ENCODE measurements around the gene IRGQ.

IRGQ gene

DNA sequence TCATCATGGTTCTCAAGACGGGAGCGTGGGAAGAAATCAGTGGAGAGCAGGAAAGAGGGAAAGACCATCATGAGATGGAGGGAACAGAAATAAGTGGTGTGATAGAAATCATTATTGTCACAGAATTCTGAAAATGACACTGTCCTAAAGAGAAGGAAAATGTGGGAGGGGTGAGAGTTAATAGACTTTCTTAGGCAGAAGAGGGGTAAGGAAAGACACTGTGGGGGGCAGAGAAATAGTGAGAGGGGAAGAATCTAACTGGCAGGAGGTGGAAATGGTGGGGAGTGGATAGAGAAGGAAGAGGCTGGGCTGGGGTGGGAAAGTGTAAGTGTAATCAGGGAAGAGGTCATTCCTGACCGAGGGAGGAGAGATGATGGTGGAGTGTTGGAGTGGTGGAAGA lies 17.1 kb downstream of the IRGQ start:
- Histone ChIP-seq H3K36me3 (ENCODE audit: insufficient read depth, low read length) (no peaks in the 10 kb centered on the region), H3K9me3 (ENCODE audit: low read length) (no peaks in the 10 kb centered on the region), H3K27me3 (ENCODE audit: control insufficient read depth in 1 of 2, insufficient read depth in 2 of 2, low read length in 2 of 2) (no peaks in the 10 kb centered on the region), H3K27ac (ENCODE audit: low read depth, low read length) (no peak overlapping the region), H3K4me3 (ENCODE audit: low read depth in 1 of 2, low read length in 2 of 2) (no peak overlapping the region), H3K9ac (ENCODE audit: low read length) (no peak overlapping the region), H3K4me1 (ENCODE audit: insufficient read depth, low read length) (peaks cover 29% of the 10 kb centered on the region)

DNA sequence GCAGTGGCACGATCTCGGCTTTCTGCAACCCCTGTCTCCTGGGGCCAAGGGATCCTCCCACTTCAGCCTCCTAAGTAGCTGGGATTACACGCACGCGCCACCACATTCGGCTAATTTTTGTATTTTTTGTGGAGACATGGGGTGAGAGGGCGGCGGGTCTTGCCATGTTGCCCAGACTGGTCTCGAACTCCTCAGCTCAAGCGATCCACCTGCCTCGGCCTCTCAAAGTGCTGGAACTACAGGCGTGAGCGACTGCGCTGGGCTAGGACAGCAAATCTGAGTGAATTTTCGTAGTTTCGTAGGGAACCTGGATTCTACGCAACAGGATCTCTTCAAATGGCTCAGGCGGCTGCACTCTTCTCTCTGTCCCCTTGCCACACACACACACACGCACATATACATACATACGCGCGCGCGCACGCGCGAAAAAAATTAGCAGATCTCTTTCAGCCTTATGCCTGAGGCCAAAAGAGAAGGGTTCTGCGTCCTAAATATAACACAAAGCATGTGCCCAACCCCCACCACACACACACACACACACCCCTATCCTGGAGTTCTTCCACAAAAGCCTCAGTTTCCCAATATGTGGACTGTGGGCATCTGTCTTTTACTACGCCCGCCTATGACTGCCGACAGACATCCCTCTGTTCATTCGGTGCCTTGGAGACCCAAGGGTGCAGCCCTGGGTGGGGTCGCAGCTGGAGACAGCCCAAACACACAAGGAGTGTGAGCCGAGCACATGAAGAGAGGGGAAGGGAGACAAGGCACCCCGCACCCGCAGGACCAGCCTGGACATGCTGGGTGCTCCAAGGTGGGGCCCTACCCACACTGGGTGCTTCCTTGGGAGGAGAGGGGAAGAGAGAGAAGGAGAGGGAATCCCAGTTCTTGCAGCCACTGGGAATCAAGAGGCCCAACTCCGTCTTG lies 19.7 kb downstream of the IRGQ start:
- Histone ChIP-seq H3K4me3 (ENCODE audit: low read depth in 1 of 2, low read length in 2 of 2) (peak overlapping the region in 1 of 2 donors; percentile 53), H3K9me3 (ENCODE audit: low read length) (no peaks in the 10 kb centered on the region), H3K9ac (ENCODE audit: low read length) (no peak overlapping the region), H3K36me3 (ENCODE audit: insufficient read depth, low read length) (peaks cover 8% of the 10 kb centered on the region), H3K4me1 (ENCODE audit: insufficient read depth, low read length) (peaks cover 22% of the 10 kb centered on the region), H3K27me3 (ENCODE audit: control insufficient read depth in 1 of 2, insufficient read depth in 2 of 2, low read length in 2 of 2) (no peaks in the 10 kb centered on the region), H3K27ac (ENCODE audit: low read depth, low read length) (no peak overlapping the region)

DNA sequence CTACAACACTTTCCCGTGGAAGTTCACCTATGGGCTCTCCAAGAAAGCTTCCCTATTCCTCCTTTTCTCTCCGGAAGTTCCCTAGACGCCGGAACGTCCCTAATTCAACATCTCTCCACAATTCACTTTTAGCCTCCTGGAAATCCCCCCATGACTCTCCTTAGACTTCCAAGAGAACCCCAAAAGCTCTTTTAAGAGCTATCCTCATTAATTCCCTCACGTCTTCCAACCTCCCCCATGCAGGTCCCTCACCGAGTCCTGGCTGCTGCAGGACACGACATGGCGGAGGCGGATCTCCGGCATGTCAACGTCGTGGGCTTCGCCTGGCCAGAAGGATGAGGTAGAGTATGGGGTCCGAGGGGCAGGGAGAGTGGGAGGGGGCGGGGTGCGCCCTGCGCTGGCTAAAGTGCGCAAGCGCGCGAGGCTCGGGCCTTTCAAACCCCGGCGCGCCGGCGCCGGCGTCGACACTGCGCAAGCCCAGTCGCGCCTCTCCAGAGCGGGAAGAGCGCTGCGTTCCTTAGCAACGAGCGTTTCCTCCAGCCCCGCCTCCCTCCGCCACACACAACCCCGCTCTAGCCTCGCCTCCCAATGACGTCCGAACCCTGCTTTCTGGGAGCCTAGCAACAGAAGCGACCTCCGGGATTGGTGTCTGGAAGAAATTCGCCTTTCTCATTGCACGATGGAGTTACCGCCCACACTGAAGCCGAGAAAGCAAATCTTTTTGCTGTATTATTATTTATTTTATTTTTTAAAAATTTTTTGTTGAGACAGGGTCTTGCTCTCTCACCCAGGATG lies 20.6 kb downstream of the IRGQ start, which contains the start of the genes PINLYP and XRCC1:
Gene PINLYP (plus strand): TSS at position 646 of the 795 bp plus-strand sequence. CDS start 1,391 bp downstream, outside the sequence.
Gene XRCC1 (minus strand): TSS at position 372 of the 795 bp plus-strand sequence. CDS start 69 bp downstream, at position 303.
- no peaks in the 10 kb centered on the region for H3K27me3 ChIP-seq (ENCODE audit: control insufficient read depth in 1 of 2, insufficient read depth in 2 of 2, low read length in 2 of 2)
- peaks cover 8% of the 10 kb centered on the region for H3K36me3 ChIP-seq (ENCODE audit: insufficient read depth, low read length)
- peak within 1 kb of the TSS; percentile 92 for H3K9ac ChIP-seq (ENCODE audit: low read length)
- H3K27ac ChIP-seq (ENCODE audit: low read depth, low read length), result peak within 1 kb of the TSS; percentile 62
- H3K4me1 ChIP-seq (ENCODE audit: insufficient read depth, low read length), result peaks cover 18% of the 10 kb centered on the region
- H3K9me3 ChIP-seq (ENCODE audit: low read length), result no peaks in the 10 kb centered on the region
- peak within 1 kb of the TSS; percentile 47 to 95 for H3K4me3 ChIP-seq (ENCODE audit: low read depth in 1 of 2, low read length in 2 of 2)

DNA sequence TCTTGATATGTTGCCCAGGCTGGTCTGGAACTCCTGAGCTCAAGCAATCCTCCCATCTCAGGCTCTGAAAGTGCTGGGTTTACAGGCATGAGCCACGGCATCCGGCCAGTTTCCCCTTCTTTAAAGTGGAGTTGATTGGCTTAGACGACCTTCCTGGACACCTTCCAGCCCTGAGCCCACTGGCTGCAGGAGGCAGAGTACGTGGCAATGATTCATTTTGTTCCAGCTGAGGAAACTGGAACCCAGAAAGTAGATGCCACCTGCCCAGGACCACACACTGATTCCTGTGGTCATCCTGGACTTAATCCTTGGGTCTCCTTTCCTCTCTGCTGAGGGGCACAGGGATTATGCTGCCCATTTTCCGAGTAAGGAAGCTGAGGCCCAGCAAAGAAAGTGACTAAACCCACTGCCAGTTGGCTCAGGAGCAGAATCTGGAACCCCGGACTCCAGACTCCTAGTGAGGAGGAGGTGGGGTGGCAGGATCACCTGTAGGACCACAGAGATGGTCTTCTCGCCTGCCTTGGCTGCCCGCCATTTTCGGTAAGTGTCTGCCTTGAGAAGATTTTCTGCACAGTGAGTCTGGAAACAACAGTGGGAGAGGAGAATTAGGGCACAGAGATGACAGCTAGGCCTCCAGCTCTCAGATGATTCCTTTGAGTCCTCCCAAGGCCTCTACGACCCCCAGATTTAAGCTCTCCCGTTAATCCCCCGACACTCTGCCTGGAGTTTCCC lies 21.3 kb downstream of the IRGQ start:
- Histone ChIP-seq H3K27me3 (ENCODE audit: control insufficient read depth in 1 of 2, insufficient read depth in 2 of 2, low read length in 2 of 2) (no peaks in the 10 kb centered on the region), H3K4me1 (ENCODE audit: insufficient read depth, low read length) (peaks cover 14% of the 10 kb centered on the region), H3K4me3 (ENCODE audit: low read depth in 1 of 2, low read length in 2 of 2) (peak overlapping the region; percentile 47 to 95), H3K36me3 (ENCODE audit: insufficient read depth, low read length) (peaks cover 8% of the 10 kb centered on the region), H3K27ac (ENCODE audit: low read depth, low read length) (peak overlapping the region; percentile 62), H3K9ac (ENCODE audit: low read length) (peak overlapping the region; percentile 92), H3K9me3 (ENCODE audit: low read length) (no peaks in the 10 kb centered on the region)

DNA sequence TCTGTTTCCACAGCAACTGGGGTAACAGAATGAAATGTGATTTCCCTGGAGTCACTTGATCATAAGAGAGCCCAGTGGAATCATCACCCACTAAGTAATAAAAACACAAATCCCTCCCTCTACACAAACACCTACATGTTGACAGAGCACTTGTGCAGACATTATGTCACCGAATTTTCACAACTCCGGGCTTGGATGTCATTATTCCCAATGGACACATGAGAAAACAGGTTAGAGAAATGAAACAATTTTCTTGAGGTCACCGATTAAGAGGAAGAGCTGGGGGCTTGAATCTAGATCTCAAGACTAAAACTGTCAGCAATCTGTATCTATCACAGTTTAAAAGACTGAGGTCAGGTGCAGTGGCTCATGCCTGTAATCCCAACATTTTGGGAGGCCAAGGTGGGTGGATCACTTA lies 23.8 kb downstream of the IRGQ start:
- Histone ChIP-seq H3K4me3 (ENCODE audit: low read depth in 1 of 2, low read length in 2 of 2) (no peak overlapping the region), H3K9me3 (ENCODE audit: low read length) (no peaks in the 10 kb centered on the region), H3K9ac (ENCODE audit: low read length) (no peak overlapping the region), H3K4me1 (ENCODE audit: insufficient read depth, low read length) (peaks cover 14% of the 10 kb centered on the region), H3K27ac (ENCODE audit: low read depth, low read length) (no peak overlapping the region), H3K27me3 (ENCODE audit: control insufficient read depth in 1 of 2, insufficient read depth in 2 of 2, low read length in 2 of 2) (no peaks in the 10 kb centered on the region), H3K36me3 (ENCODE audit: insufficient read depth, low read length) (peaks cover 8% of the 10 kb centered on the region)

DNA sequence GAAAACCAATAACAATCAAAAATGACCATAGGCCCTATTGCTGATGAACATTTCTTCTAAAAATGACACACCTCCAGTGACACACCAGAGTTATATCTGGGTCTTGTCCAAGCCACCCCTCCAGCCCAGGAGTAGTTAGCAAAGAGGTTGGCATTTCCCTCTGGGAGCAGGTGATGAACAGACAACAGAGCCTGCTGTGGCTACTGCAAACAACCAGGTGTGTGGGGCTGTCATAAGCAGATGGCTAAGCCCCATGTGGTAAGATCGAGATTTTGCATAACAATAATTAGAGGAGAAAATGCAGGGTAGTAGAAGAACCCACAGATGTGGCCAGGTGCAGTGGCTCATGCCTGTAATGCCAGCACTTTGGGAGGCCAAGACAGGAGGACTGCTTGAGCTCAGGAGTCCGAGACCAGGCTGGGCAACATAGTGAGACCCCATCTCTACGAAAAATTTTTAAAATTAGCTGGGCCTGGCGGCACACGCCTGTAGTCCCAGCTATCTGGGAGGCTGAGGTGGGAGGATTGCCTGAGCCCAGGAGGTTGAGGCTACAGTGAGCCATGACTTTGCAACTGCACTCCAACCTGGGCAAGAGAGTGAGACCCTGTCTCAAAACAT lies 25.7 kb downstream of the IRGQ start:
- H3K4me1 ChIP-seq (ENCODE audit: insufficient read depth, low read length), result peaks cover 8% of the 10 kb centered on the region
- H3K27me3 ChIP-seq (ENCODE audit: control insufficient read depth in 1 of 2, insufficient read depth in 2 of 2, low read length in 2 of 2), result no peaks in the 10 kb centered on the region
- H3K4me3 ChIP-seq (ENCODE audit: low read depth in 1 of 2, low read length in 2 of 2), result no peak overlapping the region
- H3K9ac ChIP-seq (ENCODE audit: low read length), result no peak overlapping the region
- H3K27ac ChIP-seq (ENCODE audit: low read depth, low read length), result no peak overlapping the region
- H3K36me3 ChIP-seq (ENCODE audit: insufficient read depth, low read length), result peaks cover 8% of the 10 kb centered on the region
- H3K9me3 ChIP-seq (ENCODE audit: low read length), result no peaks in the 10 kb centered on the region

DNA sequence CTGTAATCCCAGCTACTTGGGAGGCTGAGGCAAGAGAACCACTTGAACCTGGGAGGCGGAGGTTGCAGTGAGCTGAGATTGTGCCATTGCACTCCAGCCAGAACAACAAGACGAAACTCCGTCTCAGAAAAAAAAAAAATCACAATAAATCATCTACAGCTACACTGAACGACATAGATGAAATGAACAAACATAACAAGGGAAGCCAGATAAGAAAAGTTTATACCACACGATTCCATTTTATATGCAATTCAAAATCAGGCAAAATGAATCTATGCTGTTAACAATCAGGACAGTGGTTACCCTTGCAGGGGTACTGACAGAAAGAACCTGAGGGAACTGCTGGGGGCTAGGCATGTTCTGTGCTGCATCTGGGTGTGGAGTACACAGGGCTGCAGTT lies 26.3 kb downstream of the IRGQ start:
- no peaks in the 10 kb centered on the region for H3K9me3 ChIP-seq (ENCODE audit: low read length)
- H3K4me1 ChIP-seq (ENCODE audit: insufficient read depth, low read length), result peaks cover 4% of the 10 kb centered on the region
- no peak overlapping the region for H3K4me3 ChIP-seq (ENCODE audit: low read depth in 1 of 2, low read length in 2 of 2)
- no peak overlapping the region for H3K9ac ChIP-seq (ENCODE audit: low read length)
- no peak overlapping the region for H3K27ac ChIP-seq (ENCODE audit: low read depth, low read length)
- H3K36me3 ChIP-seq (ENCODE audit: insufficient read depth, low read length), result peaks cover 8% of the 10 kb centered on the region
- no peaks in the 10 kb centered on the region for H3K27me3 ChIP-seq (ENCODE audit: control insufficient read depth in 1 of 2, insufficient read depth in 2 of 2, low read length in 2 of 2)

DNA sequence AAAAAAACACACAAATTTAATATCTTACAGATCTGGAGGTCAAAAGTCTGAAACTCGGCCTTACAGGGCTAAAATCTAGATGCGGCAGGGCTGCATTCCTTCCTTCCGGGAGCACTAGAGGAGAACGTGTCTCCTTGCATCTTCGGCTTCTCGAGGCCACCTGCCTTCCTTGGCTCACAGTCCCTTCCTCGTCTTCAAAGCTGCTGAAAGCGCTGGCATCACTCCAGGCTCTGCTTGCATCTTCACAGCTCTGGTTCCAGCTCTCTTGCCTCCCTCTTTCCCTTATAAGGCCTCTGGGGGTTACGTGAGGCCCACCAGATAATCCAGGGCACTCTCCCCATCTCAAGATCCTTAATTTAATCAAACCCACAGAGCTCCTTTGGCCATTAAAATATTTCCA lies 31.1 kb downstream of the IRGQ start:
- Histone ChIP-seq H3K27me3 (ENCODE audit: control insufficient read depth in 1 of 2, insufficient read depth in 2 of 2, low read length in 2 of 2) (no peaks in the 10 kb centered on the region), H3K4me3 (ENCODE audit: low read depth in 1 of 2, low read length in 2 of 2) (no peak overlapping the region), H3K9me3 (ENCODE audit: low read length) (no peaks in the 10 kb centered on the region), H3K9ac (ENCODE audit: low read length) (no peak overlapping the region), H3K27ac (ENCODE audit: low read depth, low read length) (no peak overlapping the region), H3K4me1 (ENCODE audit: insufficient read depth, low read length) (peaks cover 16% of the 10 kb centered on the region), H3K36me3 (ENCODE audit: insufficient read depth, low read length) (no peaks in the 10 kb centered on the region)

DNA sequence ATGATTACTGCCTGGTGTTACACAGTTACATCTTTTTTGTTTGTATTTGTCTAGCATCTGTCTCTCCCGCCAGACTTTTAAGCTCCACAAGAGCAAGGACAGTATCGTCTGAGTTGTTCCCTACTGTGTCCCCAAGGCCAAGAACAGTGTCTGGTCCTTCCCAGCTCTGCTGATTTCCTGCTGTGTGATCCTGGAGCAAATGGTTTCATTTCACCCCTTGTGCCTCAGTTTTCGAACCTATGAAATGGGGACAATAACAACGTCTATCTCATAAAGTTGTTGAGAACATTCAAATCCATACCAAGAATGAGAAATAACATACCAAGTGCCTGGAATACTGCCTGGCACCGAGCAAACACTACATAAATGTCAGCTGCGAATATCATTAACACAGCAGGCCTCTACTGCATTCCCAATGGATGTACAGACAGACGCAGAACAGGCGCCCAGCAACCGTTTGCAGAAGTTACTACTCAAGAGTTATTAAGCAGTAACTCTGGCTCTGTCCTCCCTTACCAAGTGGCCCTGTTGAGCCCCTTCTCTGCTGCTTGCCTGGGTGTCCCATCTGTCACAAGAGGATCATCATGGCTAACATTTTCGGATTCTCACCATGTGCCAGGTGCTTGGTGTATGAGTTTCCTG lies 32.0 kb downstream of the IRGQ start:
- Histone ChIP-seq H3K27ac (ENCODE audit: low read depth, low read length) (no peak overlapping the region), H3K4me3 (ENCODE audit: low read depth in 1 of 2, low read length in 2 of 2) (no peak overlapping the region), H3K9ac (ENCODE audit: low read length) (no peak overlapping the region), H3K36me3 (ENCODE audit: insufficient read depth, low read length) (no peaks in the 10 kb centered on the region), H3K4me1 (ENCODE audit: insufficient read depth, low read length) (peaks cover 16% of the 10 kb centered on the region), H3K27me3 (ENCODE audit: control insufficient read depth in 1 of 2, insufficient read depth in 2 of 2, low read length in 2 of 2) (no peaks in the 10 kb centered on the region), H3K9me3 (ENCODE audit: low read length) (no peaks in the 10 kb centered on the region)

DNA sequence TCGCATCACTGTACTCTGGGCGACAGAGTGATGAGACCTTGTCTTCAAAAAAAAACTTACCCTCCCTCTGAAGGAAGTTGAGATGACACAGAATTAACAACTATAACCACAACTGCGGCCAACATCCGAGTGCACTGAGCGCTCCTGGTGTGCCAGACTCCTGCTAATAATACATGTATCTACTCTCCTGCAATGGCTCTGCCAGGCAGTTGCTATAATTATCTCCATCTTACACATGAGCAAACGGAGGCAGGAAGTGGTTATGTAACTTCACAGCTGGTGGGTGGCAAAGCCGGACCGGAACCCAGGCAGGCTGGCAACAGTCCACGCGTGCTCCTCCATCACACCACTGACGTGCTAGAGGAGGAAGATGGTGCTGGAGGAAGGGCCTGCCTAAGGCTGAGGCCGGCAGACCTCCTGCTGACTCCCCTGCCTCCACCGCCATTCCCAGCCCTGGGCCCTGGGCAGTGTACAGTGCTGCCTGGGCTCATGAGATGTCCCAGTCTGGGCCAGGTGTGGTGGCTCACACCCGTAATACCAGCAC lies 33.2 kb downstream of the IRGQ start:
- Histone ChIP-seq H3K4me3 (ENCODE audit: low read depth in 1 of 2, low read length in 2 of 2) (no peak overlapping the region), H3K9ac (ENCODE audit: low read length) (no peak overlapping the region), H3K27me3 (ENCODE audit: control insufficient read depth in 1 of 2, insufficient read depth in 2 of 2, low read length in 2 of 2) (no peaks in the 10 kb centered on the region), H3K4me1 (ENCODE audit: insufficient read depth, low read length) (peaks cover 16% of the 10 kb centered on the region), H3K36me3 (ENCODE audit: insufficient read depth, low read length) (no peaks in the 10 kb centered on the region), H3K9me3 (ENCODE audit: low read length) (no peaks in the 10 kb centered on the region), H3K27ac (ENCODE audit: low read depth, low read length) (no peak overlapping the region)
